Hematopoietic multipotent progenitor cell (in vitro differentiated cells): Measurements from ENCODE around the gene ELOVL7. TPM values are rescaled to one million over a fixed set of nuclear protein-coding genes. Genes with fewer than 3 reads are reported as not detected.
"Not testable (repeated sequence)": the region's sequence is repeated elsewhere in the genome, so short reads cannot be mapped to it uniquely, and the experiment has no call there.

ENCODE experiments used
- DNase-seq, 3 donors: peaks; one replicate each; pipeline ENCODE4 v3.0.0-alpha.2; 2011 to 2015; ENCODE audit warnings: low read depth in 2 of 3, low spot score in 2 of 3
- total RNA-seq: library from RNA; depleted of rRNA; stranded (reverse); fragments of >200 nt; gene quantifications from one replicate; pipeline ENCODE4 v1.2.3, GENCODE V29; 2012

Gene ELOVL7
- total RNA-seq, 1 donor, result 8.1 TPM

GRCh38 chr5:60833520-60833919 is 10.5 kb downstream of the ELOVL7 start:
- no peak for DNase-seq

- DNase-seq, result no peak
These were observed 13.4 kb downstream of the ELOVL7 start for GRCh38 chr5:60830581-60831127.

- DNase-seq, result no peak
These were observed 14.4 kb downstream of the ELOVL7 start for GRCh38 chr5:60829490-60830266.

GRCh38 chr5:60827201-60827600 is 16.9 kb downstream of the ELOVL7 start:
- no peak for DNase-seq

GRCh38 chr5:60826653-60827052 is 17.4 kb downstream of the ELOVL7 start:
- DNase-seq, result no peak

DNA sequence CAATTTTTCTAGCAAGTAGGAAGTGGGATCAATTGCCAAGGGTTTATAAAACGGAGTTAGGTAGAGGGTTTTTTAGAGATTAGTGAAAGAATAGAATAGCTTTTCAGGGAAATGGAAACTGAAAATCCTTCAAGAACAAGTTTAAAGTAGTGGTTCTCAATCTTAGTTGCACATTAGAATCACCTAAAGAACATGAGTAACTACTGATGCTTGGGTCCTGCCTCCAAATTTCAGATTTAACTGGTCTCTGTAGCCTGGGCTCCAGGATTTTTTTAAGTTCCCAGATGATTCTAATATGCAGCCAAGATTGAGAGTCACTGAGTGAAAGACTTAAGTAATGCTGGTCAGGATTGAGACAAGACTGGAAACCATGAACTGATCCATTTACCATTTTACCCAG is 20.5 kb downstream of the ELOVL7 start:
- no peak for DNase-seq

DNA sequence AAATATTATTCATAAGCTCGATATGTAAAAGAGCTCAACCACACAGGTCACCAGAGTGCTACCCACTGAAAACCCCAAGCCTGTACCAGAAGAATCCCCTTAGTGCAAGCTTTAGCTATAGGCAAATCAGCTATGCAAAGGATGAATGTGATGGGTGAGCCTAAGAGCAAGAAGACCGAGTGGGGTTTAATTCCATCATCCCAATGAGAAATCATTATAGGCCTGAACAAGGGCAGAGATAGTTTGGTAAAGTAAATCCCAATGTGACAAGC is 21.8 kb downstream of the ELOVL7 start:
- no peak for DNase-seq

DNA sequence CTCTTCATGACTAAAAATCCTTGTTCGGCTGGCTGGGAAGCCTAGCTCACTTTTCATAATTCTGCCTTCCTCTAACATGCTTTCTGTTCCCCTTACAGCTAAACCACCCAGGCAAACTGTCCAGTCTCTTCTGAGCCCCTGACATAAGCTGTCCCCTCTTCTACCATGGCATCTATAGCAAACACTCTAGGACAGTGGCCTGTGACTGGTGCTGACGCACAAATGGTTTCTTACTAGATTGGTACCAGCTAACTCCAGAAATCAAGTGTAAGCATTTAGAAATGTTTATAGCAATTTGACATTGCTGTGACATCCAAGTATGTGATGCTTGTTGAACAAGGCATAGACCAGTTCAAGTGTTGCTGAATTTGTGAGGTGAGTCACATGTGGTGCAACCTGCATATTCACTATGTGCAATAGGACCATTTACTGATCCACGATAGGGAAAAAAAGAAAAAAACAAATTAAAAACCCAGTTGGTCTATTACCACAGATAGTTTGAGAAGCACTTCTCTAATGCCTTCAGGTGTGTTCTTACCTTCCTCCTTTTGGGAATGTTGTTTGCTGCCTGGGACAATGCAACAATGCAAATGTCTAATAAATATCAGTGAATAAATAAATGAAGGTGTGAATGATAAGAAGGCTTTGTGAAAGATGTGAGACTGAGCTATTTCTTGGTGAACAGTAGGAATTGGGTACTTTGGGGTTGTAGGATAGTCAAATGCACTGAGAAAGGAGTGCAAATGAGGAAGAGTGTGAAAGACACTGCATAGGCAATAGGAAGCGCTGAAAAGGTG is 22.4 kb downstream of the ELOVL7 start:
- no peak for DNase-seq

DNA sequence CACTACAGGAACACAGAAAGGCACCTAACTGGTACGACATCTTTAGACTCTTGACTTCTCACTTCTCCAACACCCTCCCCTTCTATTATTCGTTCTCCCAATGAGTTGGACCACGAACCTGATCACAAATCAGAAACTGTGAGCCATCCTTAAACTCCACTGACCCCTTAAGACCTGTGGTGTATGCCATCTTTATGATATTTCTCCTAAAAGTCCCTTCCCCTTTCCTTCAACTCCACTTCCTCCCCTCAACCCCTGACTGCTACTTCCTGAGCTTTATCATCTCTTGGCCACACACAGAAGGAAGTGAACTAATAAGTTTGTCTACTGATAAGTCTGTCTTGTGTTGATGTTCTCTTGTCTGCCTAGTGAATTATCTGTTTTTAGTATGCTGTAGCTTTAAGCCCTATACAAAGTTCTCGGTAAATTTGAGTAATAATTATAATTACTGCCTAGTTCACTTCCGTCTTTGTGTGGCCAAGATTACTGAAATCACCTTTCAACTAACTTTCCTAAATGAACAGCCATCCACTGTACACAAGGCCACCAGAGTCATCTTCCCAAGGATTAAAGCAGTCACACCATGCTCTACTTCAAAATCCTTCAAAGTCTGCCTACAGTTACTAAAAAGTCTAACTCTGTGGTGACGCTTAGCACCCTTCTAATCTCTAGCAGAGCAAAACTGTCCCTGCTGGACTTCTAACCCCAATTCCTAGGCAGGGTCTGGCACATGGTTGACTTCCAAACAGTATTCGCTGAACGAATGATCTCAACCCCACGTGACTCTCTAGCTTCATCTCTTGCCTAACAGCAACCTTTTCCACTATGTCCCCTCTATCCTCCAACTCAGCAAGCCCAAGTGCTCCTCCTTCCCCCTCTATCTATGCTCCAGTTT is 23.2 kb downstream of the ELOVL7 start:
- DNase-seq, result peak in 2 of 3 donors; percentile 59 to 73

GRCh38 chr5:60816138-60816537 is 27.9 kb downstream of the ELOVL7 start:
- not testable (repeated sequence) for DNase-seq

DNA sequence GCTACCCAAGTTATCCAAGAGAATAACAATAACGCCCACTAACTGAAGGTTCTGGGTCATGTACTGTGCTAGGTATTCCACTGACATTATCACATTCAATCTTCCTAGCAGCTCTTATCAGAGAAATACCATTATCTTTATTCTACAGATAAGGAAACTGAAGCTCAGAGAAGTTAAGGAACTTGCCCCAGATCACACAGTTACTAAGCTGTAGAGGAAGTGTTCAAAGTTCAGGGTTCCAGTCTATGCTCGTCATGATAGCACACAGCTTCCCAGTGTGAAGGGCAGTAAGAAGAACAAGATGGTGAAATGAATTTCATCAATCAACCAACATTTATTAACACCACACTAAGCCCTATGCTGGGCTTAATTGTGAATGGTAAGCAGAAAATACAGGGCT is 29.6 kb downstream of the ELOVL7 start:
- no peak for DNase-seq

GRCh38 chr5:60812426-60812825 is 31.6 kb downstream of the ELOVL7 start:
- no peak for DNase-seq

DNA sequence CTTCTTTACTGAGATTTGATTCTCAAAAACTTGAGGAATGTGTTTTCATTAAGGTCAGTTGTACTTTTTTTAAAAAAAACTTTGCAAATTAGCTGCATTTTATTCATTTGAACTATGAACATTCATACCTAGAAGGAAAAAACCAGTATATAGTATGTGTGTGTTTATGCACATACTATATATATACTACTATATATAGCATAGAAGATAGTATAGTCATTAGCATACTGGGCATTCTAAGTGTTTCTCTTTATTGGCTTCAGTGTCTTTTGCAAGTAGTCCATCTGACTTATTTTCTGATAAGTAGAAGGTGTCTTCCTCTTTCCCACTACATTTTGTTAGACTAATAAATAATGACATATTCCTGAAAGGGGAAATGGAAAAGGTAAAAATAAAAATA is 33.0 kb downstream of the ELOVL7 start:
- DNase-seq, result no peak

GRCh38 chr5:60810438-60811085 is 33.5 kb downstream of the ELOVL7 start:
- no peak for DNase-seq

DNA sequence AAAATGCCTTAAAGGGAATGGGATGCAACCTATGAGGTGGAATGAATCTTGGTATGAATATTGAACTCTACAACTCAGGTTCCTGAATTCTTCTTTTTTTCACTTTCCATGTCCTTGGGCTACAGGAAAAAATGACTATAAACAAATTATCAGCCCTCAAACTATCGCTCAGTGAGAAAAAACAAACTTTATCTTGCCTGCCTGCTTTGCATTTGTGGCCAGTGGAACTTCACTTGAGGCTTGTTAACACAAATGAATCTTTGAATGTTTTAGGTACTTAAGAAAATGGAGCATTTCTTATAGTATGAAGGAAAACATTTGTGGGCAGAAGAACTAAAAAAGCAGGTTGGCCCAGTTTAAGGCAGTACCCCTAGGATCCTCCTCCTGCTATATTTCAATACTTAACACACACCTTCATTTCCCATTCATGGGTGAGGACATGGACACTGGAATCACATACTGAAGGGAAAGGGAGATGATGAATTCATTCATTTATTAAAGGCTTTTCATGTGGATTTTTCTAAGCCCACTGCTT is 34.1 kb downstream of the ELOVL7 start:
- no peak for DNase-seq

DNA sequence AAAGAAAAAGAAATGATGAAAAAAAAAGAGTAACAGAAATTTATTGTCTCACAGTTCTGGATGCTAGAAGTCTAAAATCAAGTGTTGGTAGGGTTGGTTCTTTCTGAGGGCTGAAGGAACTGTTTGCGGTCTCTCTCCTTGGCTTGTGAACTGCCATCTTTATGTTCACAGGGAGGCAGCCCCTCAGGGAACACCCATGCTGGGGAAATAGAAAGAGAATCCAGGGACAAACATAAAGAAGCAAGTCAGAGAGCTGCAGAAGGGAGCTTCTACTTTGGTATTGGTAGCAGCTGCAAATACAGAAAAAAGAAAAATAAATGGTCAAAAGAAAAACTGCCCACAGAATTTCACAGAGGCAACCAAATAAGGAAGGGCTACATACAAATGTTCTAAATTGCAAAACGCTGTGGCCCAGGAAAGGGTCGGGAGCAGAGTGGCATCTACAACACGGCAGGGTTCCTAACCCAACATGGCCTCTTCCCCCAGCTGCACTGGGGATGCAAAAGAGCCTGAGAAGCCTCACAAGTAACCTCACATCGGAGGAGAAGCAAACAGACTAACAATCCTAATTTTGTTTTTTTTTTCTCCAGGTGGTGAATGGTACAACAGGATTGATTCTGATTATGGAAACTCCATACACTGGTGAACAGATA is 37.4 kb downstream of the ELOVL7 start:
- DNase-seq, result no peak

DNA sequence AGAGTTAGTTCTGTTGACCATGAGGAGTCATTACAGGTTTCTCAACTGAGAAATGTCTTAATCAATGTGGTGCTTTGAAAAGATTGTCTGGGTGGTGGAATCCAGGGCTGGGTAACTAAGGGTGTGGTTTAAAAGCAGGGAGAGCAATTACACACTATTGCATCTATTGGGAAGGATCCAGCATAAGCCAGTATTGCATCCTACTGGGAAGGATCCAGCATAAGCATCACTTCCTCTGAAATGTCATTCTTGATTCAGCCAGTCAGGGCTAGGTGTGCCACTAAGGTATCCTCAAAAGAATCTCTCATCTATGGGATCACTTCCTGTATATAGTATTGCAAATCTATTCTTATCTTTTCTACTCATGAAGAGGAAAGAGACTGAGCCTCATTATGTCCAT is 38.6 kb downstream of the ELOVL7 start:
- DNase-seq, result no peak

DNA sequence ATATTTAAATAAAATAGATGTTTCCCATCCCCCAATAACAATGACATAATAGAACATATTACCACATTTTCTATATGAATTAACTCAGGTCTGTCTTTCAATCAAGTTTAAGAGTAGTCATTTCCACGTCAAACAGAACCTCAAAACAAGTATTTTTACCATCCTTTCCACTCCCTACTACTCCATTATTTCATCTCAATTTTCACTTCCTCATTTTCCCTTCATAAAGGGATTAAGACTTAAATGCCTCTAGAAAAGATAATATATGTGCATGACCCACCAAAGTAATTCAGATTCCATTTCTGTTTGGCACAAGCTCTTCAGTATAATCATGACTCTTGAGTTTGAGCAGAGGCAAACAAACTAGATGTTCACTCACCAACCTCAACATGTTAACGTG is 40.4 kb downstream of the ELOVL7 start:
- DNase-seq, result no peak

DNA sequence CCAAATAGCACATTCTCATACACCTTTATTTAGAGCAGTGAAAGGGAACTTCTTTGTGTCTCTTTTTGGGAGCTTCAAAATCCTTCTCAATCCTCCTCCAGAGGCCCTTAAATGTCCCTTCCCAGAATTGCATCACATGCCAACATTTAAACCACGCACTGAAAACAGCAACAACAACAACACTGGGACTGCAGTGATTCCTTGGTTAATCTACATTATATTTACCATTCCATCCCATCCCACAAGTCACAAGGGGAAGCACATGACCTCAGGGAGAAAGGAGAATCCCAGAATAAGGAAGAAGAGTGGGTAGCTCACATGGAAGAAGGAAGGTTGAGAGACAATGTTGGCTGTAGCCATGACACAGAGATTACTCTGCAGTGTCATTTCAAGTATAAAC is 41.1 kb downstream of the ELOVL7 start:
- no peak for DNase-seq

DNA sequence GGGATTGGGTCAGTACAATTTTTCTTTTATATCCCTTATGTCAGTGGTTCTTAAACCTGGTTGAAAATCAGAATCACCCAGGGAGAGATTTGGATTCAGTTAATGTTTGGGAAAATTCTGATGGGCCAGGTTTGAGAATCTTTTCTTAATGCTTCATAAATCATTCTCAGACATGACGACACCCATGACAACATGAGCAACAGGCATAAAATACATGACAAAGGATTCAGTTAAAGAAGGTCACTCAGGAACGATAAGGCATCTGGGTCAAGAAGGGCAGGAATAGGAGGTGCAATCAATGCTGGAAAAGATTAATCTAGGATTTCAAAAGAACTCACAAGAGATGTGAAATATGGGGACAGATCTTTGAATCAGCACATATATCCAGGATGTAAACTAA is 41.8 kb downstream of the ELOVL7 start:
- no peak for DNase-seq
